ENCODE data around the gene OLFML3.
A peak's percentile ranks its signal among the peaks of the same experiment; 100 is the strongest.

Gene OLFML3

DNA sequence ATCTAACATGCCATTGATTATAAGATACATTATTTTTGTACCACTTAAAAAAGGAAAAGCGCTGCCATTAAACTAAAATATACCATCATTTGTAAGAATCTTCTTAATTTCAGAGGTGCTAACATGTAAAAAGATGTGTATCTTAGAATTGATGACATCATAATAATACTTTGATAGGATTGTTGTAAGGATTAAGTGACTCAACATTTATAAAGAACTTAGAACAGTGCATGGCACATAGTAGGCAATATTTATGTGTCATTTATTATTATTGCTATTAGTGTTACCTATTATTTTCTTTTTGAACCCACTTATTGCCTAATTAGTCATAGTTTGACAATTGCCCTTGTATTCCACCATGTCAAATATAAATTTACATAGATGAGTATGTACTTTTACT is 28.4 kb upstream of the OLFML3 start:
- DNase-seq, result no peak

DNA sequence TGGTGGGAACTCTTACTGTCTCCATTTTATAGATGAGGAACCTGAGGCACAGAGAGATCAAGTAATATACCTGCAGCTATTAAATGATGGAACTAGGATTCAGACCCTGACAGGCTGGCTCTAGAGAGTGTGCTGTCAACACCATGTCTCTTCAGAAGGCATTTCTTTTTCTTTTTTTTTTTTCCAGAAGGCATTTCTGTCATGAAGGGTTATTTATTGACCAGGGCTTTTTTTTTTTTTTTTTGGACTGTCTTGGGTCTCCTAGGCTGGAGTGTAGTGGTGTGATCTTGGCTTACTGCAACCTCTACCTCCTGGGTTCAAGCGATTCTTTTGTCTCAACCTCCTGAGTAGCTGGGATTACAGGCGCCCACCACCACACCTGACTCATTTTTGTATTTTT is 27.6 kb upstream of the OLFML3 start:
- no peak for DNase-seq

- DNase-seq, result no peak
Observed at GRCh38 chr1:113957984-113958383, 21.3 kb upstream of the OLFML3 start.

- no peak for DNase-seq
Observed at GRCh38 chr1:113958691-113959090, 20.6 kb upstream of the OLFML3 start.

DNA sequence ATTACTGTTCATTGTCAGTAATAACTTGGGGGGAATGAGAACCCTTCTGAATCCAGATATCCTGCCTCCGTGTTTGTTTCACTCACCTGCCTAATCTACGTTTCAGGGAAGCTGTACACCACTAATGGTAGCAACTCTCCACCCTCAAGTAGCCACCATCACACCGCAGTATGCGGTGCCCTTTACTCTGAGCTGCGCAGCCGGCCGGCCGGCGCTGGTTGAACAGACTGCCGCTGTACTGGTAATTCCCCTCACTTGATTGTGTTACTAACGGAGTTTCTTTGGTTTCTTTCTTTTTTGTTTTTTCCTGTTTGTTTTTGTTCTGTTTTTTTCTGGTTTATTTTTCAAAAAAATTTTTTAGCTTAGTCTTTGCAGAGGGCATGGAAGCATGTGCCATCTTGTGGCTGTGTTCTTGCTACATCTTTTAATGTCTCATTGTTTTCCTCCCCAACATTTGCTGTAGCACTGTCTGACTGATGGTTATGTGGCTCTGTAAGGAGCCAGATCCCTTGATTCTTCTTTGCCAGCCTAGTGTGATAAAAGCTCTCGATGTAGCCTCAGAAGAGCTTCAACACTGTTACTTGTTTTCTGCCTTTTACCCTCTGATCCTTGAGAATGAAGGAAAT is 15.9 kb upstream of the OLFML3 start:
- DNase-seq, result no peak

DNA sequence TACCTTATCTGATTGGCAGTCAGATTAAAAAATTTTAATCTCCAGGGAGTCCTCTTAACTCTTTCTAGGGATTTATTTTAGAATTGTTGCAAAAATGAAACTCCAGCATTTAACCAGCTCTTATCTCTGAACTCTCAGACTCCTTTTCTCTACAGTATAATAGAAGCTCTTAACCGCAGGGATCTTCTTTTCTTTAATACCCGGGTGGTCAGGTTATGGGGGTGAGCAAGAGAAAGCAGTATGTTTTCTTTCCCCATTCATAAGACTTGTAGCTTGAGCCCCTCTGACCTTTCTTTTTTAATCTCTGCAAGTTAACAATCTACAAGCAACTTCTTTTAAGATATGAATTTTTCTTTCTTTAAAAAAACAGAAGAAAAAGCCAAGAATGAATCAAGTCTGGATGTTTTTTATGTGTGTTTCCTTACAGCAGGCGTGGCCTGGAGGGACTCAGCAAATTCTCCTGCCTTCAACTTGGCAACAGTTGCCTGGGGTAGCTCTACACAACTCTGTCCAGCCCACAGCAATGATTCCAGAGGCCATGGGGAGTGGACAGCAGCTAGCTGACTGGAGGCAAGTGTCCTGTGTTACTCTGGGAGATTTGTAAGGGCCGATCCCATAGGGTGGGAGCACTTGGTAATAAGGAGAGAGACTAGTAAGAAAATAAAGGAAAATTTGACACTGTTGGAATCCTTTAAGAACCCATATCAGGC is 13.4 kb upstream of the OLFML3 start:
- DNase-seq, result no peak

GRCh38 chr1:113972954-113973353 is 6.3 kb upstream of the OLFML3 start:
- DNase-seq, result no peak

- no peak for DNase-seq
Observed at GRCh38 chr1:113975211-113975895, 3.9 kb upstream of the OLFML3 start.

GRCh38 chr1:113976609-113977278 is 2.5 kb upstream of the OLFML3 start:
- DNase-seq, result no peak

DNA sequence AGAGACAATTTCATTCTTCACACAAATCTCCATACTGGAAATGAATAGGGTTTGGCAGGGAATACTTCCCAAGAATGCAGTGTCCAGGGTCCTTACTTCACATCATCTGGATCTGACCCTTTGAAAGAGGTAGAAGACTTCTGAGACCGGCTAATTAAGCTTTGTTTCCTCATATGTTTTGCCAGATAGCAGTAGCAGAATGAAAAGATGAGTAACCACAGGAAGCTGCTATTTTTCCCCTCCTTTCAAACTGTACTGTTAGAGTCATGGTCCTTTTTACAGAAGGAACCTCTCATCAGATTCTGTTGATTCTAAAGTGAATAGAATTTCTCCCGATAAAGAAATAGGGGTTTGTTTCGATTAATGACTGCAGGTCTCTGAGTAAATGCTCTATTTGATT is 1.4 kb upstream of the OLFML3 start:
- no peak for DNase-seq

GRCh38 chr1:113980110-113980509 is 836 bp downstream of the OLFML3 start:
- DNase-seq, result no peak

GRCh38 chr1:113981962-113982931 is 3.0 kb downstream of the OLFML3 start:
- DNase-seq, result no peak

- DNase-seq, result no peak
Observed at GRCh38 chr1:113982949-113983348, 3.7 kb downstream of the OLFML3 start.

- DNase-seq, result no peak
Observed at GRCh38 chr1:113983391-113983790, 4.1 kb downstream of the OLFML3 start.

- DNase-seq, result no peak
Observed at GRCh38 chr1:113983826-113984225, 4.6 kb downstream of the OLFML3 start.

DNA sequence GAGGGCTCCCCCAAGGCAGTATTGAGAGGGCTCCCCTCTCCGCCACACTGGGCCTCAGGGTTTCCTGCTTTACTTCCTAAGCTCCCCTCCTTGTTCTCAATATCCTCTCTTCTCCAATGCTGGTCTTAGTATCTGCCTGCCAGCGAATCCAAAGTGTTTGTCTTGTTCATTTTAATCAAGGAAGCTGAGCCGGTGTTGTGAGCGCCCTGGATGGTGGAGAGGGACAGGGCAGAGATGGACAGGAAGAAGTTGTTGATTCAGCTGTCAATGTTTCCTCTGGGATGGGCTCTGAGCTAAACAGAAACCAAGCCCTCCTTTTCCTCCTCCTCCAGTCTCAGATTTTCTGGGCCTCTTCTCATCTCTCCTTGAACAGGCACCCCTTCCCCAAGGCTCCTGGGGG is 5.4 kb downstream of the OLFML3 start:
- DNase-seq, result peak; percentile 62

- no peak for DNase-seq
Observed at GRCh38 chr1:113986802-113987201, 7.5 kb downstream of the OLFML3 start.

- DNase-seq, result no peak
Observed at GRCh38 chr1:113987259-113987658, 8.0 kb downstream of the OLFML3 start.

GRCh38 chr1:113990530-113990929 is 11.3 kb downstream of the OLFML3 start:
- no peak for DNase-seq

DNA sequence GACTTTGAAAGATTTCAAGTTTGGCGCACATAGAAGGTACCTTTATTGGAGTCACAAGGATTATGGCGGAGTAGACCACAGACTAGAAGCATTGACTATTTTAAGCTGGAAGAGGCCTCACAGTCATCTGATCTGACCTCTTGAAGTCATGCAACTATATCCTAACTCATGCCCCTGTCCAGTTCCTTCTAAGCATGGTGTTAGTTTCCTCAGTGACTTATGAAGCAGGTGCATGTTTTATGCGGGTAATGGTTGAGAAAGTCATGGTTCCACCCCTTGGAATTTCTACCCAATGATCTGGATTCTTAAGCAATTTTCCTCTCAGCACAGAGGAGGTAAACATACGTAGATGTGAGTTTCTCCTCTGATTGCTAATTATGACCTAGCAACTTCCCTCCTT is 11.7 kb downstream of the OLFML3 start:
- no peak for DNase-seq

GRCh38 chr1:113991467-113991997 is 12.3 kb downstream of the OLFML3 start:
- no peak for DNase-seq

GRCh38 chr1:113993072-113993471 is 13.8 kb downstream of the OLFML3 start:
- DNase-seq, result no peak

Data from SHP77 treated with DMSO at 0.1 percent for 48 hours (cell line).